Right lobe of liver (tissue), 4 donors: ENCODE data around the gene NR2C2AP.

Experiments
- CTCF ChIP-seq, 4 donors: fragments of 200-600 bp in 3 of 4; fragments of 450-650 bp in 1 of 4; IDR thresholded peaks; one replicate each; pipeline versions ENCODE4 v1.5.1 to v1.8.0; 2016 to 2022; ENCODE audit warnings: antibody characterized with exemption in 4 of 4, mild to moderate bottlenecking in 2 of 4
- POLR2A ChIP-seq: fragments of 450-650 bp; IDR thresholded peaks from one replicate; pipeline ENCODE4 v1.6.1; 2017; ENCODE audit warnings: antibody characterized with exemption, mild to moderate bottlenecking
- donor health status: DM: no; HTN: no; CAD: no.
- donor health status: DM: no; HTN: no; CAD: no.
- donor health status: DM: no; HTN: yes; CAD: no.

GRCh38 chr19:19170873-19171672, 32.1 kb downstream of the NR2C2AP start:
- TF ChIP-seq CTCF (IDR thresholded peaks at IDR 0.05) (no peak), POLR2A (no peak)
